Measurements from ENCODE around the gene NCKAP5L.
A peak's percentile ranks its signal among the peaks of the same experiment; 100 is the strongest.

NCKAP5L gene

GRCh38 chr12:49842519-49843352, 14.5 kb upstream of the NCKAP5L start, which contains the start of gene BCDIN3D:
BCDIN3D (minus strand) TSS chr12:49843106; CDS start chr12:49843087, 19 bp downstream.
- no peaks in the 10 kb centered on the region for H3K9me3 Mint-ChIP-seq
- H3K27ac Mint-ChIP-seq: peak within 1 kb of the TSS; percentile 95
- H3K36me3 Mint-ChIP-seq: peaks cover 13% of the 10 kb centered on the region
- ATAC-seq: peak; percentile 94
- H3K4me1 Mint-ChIP-seq: peaks cover 42% of the 10 kb centered on the region
- DNase-seq (ENCODE audit: low spot score in 2 of 2): peak; percentile 92 to 96
- H3K4me3 Mint-ChIP-seq: peak within 1 kb of the TSS; percentile 91

GRCh38 chr12:49838973-49839633, 10.9 kb upstream of the NCKAP5L start:
- Mint-ChIP-seq H3K27ac (no peak overlapping the region), H3K36me3 (peaks cover 13% of the 10 kb centered on the region), H3K9me3 (no peaks in the 10 kb centered on the region), H3K4me3 (no peak overlapping the region), H3K4me1 (peaks cover 36% of the 10 kb centered on the region)
- no peak for ATAC-seq
- DNase-seq (ENCODE audit: low spot score in 2 of 2): no peak

GRCh38 chr12:49832836-49833421, 4.7 kb upstream of the NCKAP5L start:
- DNase-seq (ENCODE audit: low spot score in 2 of 2) (no peak), ATAC-seq (no peak)
- H3K9me3 Mint-ChIP-seq: no peaks in the 10 kb centered on the region
- H3K4me1 Mint-ChIP-seq: peaks cover 13% of the 10 kb centered on the region
- no peak overlapping the region for H3K4me3 Mint-ChIP-seq
- H3K36me3 Mint-ChIP-seq: peaks cover 6% of the 10 kb centered on the region
- H3K27ac Mint-ChIP-seq: no peak overlapping the region

- no peaks in the 10 kb centered on the region for H3K9me3 Mint-ChIP-seq
- DNase-seq (ENCODE audit: low spot score in 2 of 2) (no peak), ATAC-seq (no peak)
- no peak overlapping the region for H3K4me3 Mint-ChIP-seq
- H3K27ac Mint-ChIP-seq: no peak overlapping the region
- H3K4me1 Mint-ChIP-seq: peaks cover 24% of the 10 kb centered on the region
- H3K36me3 Mint-ChIP-seq: peaks cover 6% of the 10 kb centered on the region
Measured at GRCh38 chr12:49831717-49832116, 3.5 kb upstream of the NCKAP5L start.

GRCh38 chr12:49827401-49828099, 663 bp downstream of the NCKAP5L start:
- H3K4me1 Mint-ChIP-seq: peaks cover 38% of the 10 kb centered on the region
- no peaks in the 10 kb centered on the region for H3K9me3 Mint-ChIP-seq
- H3K27ac Mint-ChIP-seq: peak overlapping the region; percentile 12
- DNase-seq (ENCODE audit: low spot score in 2 of 2) (no peak), ATAC-seq (no peak)
- H3K36me3 Mint-ChIP-seq: peaks cover 6% of the 10 kb centered on the region
- peak overlapping the region; percentile 87 for H3K4me3 Mint-ChIP-seq

- DNase-seq (ENCODE audit: low spot score in 2 of 2): no peak
- no peak for ATAC-seq
- peak overlapping the region; percentile 87 for H3K4me3 Mint-ChIP-seq
- peaks cover 6% of the 10 kb centered on the region for H3K36me3 Mint-ChIP-seq
- no peaks in the 10 kb centered on the region for H3K9me3 Mint-ChIP-seq
- H3K27ac Mint-ChIP-seq: peak overlapping the region; percentile 12
- H3K4me1 Mint-ChIP-seq: peaks cover 38% of the 10 kb centered on the region
Measured at GRCh38 chr12:49827051-49827400, 1.2 kb downstream of the NCKAP5L start.

GRCh38 chr12:49825971-49826421, 2.2 kb downstream of the NCKAP5L start:
- H3K4me1 Mint-ChIP-seq: peaks cover 42% of the 10 kb centered on the region
- DNase-seq (ENCODE audit: low spot score in 2 of 2): no peak
- H3K9me3 Mint-ChIP-seq: no peaks in the 10 kb centered on the region
- ATAC-seq: no peak
- peaks cover 6% of the 10 kb centered on the region for H3K36me3 Mint-ChIP-seq
- H3K4me3 Mint-ChIP-seq: no peak overlapping the region
- no peak overlapping the region for H3K27ac Mint-ChIP-seq

- no peak for ATAC-seq
- Mint-ChIP-seq H3K27ac (no peak overlapping the region), H3K4me1 (peaks cover 45% of the 10 kb centered on the region), H3K36me3 (peaks cover 6% of the 10 kb centered on the region), H3K9me3 (no peaks in the 10 kb centered on the region), H3K4me3 (no peak overlapping the region)
- DNase-seq (ENCODE audit: low spot score in 2 of 2): no peak
Measured at GRCh38 chr12:49825360-49825970, 2.7 kb downstream of the NCKAP5L start.

- H3K9me3 Mint-ChIP-seq: no peaks in the 10 kb centered on the region
- ATAC-seq (no peak), DNase-seq (ENCODE audit: low spot score in 2 of 2) (no peak)
- no peak overlapping the region for H3K27ac Mint-ChIP-seq
- no peak overlapping the region for H3K4me3 Mint-ChIP-seq
- H3K4me1 Mint-ChIP-seq: peaks cover 45% of the 10 kb centered on the region
- peaks cover 6% of the 10 kb centered on the region for H3K36me3 Mint-ChIP-seq
Measured at GRCh38 chr12:49824895-49825294, 3.3 kb downstream of the NCKAP5L start.

- Mint-ChIP-seq H3K4me1 (peaks cover 43% of the 10 kb centered on the region), H3K36me3 (peaks cover 6% of the 10 kb centered on the region), H3K9me3 (no peaks in the 10 kb centered on the region), H3K27ac (no peak overlapping the region), H3K4me3 (no peak overlapping the region)
- DNase-seq (ENCODE audit: low spot score in 2 of 2) (no peak), ATAC-seq (no peak)
Measured at GRCh38 chr12:49824416-49824815, 3.8 kb downstream of the NCKAP5L start.

- H3K4me3 Mint-ChIP-seq: no peak overlapping the region
- peaks cover 39% of the 10 kb centered on the region for H3K4me1 Mint-ChIP-seq
- H3K9me3 Mint-ChIP-seq: no peaks in the 10 kb centered on the region
- DNase-seq (ENCODE audit: low spot score in 2 of 2): no peak
- ATAC-seq: no peak
- H3K36me3 Mint-ChIP-seq: peaks cover 6% of the 10 kb centered on the region
- H3K27ac Mint-ChIP-seq: no peak overlapping the region
Measured at GRCh38 chr12:49823951-49824350, 4.3 kb downstream of the NCKAP5L start.

GRCh38 chr12:49823350-49823749, 4.9 kb downstream of the NCKAP5L start:
- no peak for ATAC-seq
- peaks cover 1% of the 10 kb centered on the region for H3K36me3 Mint-ChIP-seq

GRCh38 chr12:49821373-49822287, 6.6 kb downstream of the NCKAP5L start:
- Mint-ChIP-seq H3K4me3 (no peak overlapping the region), H3K27ac (peak overlapping the region; percentile 80), H3K36me3 (no peaks in the 10 kb centered on the region), H3K9me3 (no peaks in the 10 kb centered on the region), H3K4me1 (peaks cover 20% of the 10 kb centered on the region)
- DNase-seq (ENCODE audit: low spot score in 2 of 2) (no peak), ATAC-seq (no peak)

More at GRCh38 chr12:49823350-49823749, 4.9 kb downstream of the NCKAP5L start:
- Mint-ChIP-seq H3K4me3 (no peak overlapping the region), H3K9me3 (no peaks in the 10 kb centered on the region), H3K27ac (peak overlapping the region; percentile 40), H3K4me1 (peaks cover 33% of the 10 kb centered on the region)
- no peak for DNase-seq (ENCODE audit: low spot score in 2 of 2)

- H3K4me3 Mint-ChIP-seq: no peak overlapping the region
- DNase-seq (ENCODE audit: low spot score in 2 of 2) (no peak), ATAC-seq (no peak)
- H3K4me1 Mint-ChIP-seq: peaks cover 9% of the 10 kb centered on the region
- no peaks in the 10 kb centered on the region for H3K9me3 Mint-ChIP-seq
- H3K36me3 Mint-ChIP-seq: no peaks in the 10 kb centered on the region
- peak overlapping the region; percentile 1 for H3K27ac Mint-ChIP-seq
Measured at GRCh38 chr12:49819786-49820185, 8.4 kb downstream of the NCKAP5L start.
